Thyroid gland (tissue), 4 donors: ENCODE data around the gene UPK1A.

ENCODE experiments used
- CTCF ChIP-seq, 6 experiments: fragments of 200-600 bp in 3 of 6; fragments of 450-650 bp in 3 of 6; sonication (generic) in 3 of 6; IDR thresholded peaks; one replicate each; pipeline ENCODE4 v1.5.1; 2016 to 2019; ENCODE audit warnings: antibody characterized with exemption in 6 of 6, mild to moderate bottlenecking in 2 of 6, inconsistent platforms in 1 of 6, moderate library complexity in 1 of 6
- POLR2A ChIP-seq, 2 donors: fragments of 450-650 bp; IDR thresholded peaks; one replicate each; pipeline ENCODE4 v1.6.1; 2017; ENCODE audit warnings: antibody characterized with exemption in 2 of 2, mild to moderate bottlenecking in 2 of 2, moderate library complexity in 1 of 2

GRCh38 chr19:35710784-35711723 is 44.7 kb downstream of the UPK1A start:
- TF ChIP-seq CTCF (IDR thresholded peaks at IDR 0.05) = no peak
- no peak for TF ChIP-seq POLR2A (IDR thresholded peaks at IDR 0.05)
